Spleen (tissue), 13 donors: Measurements from ENCODE around the gene PIMREG. TPM values are rescaled to one million over a fixed set of nuclear protein-coding genes. Genes with fewer than 3 reads are reported as not detected.

Experiments
- DNase-seq: peaks from one replicate; pipeline ENCODE4 v3.0.0-alpha.2; 2020
- H3K27ac ChIP-seq, 8 donors: fragments of 200-600 bp; sonication (generic) in 7 of 8; 1 replicate in 4 of 8; 2 replicates in 4 of 8; pipeline versions ENCODE4 v1.5.0 to v1.8.0; 2016 to 2021; ENCODE audit warnings: inconsistent platforms in 4 of 8, mild to moderate bottlenecking in 4 of 8, moderate library complexity in 1 of 8
- H3K27me3 ChIP-seq, 7 donors: fragments of 200-600 bp; sonication (generic) in 6 of 7; replicated peaks in 1 of 7; 1 replicate in 4 of 7; 2 replicates in 3 of 7; pipeline versions ENCODE4 v1.5.0 to v1.8.0; 2016 to 2021; ENCODE audit warnings: inconsistent platforms in 3 of 7, mild to moderate bottlenecking in 1 of 7
- H3K36me3 ChIP-seq, 6 donors: fragments of 200-600 bp; sonication (generic) in 5 of 6; 1 replicate in 4 of 6; 2 replicates in 2 of 6; pipeline versions ENCODE4 v1.5.0 to v1.8.0; 2016 to 2021; ENCODE audit warnings: inconsistent platforms in 2 of 6
- H3K4me1 ChIP-seq, 6 donors: fragments of 200-600 bp; sonication (generic) in 5 of 6; 1 replicate in 3 of 6; 2 replicates in 3 of 6; pipeline versions ENCODE4 v1.5.0 to v1.8.0; 2016 to 2021; ENCODE audit warnings: inconsistent platforms in 3 of 6
- H3K4me3 ChIP-seq, 8 donors: fragments of 200-600 bp; sonication (generic) in 7 of 8; 1 replicate in 4 of 8; 2 replicates in 4 of 8; pipeline versions ENCODE4 v1.5.0 to v1.8.0; 2016 to 2021; ENCODE audit warnings: inconsistent platforms in 4 of 8, mild to moderate bottlenecking in 4 of 8, moderate library complexity in 2 of 8
- H3K9me3 ChIP-seq, 8 donors: fragments of 200-600 bp; sonication (generic) in 7 of 8; 1 replicate in 4 of 8; 2 replicates in 4 of 8; pipeline versions ENCODE4 v1.5.0 to v1.8.0; 2016 to 2021; ENCODE audit warnings: inconsistent platforms in 4 of 8
- POLR2A ChIP-seq, 3 donors: fragments of 450-650 bp; IDR thresholded peaks; one replicate each; pipeline ENCODE4 v1.5.1; 2017; ENCODE audit warnings: antibody characterized with exemption in 3 of 3, mild to moderate bottlenecking in 1 of 3
- POLR2AphosphoS5 ChIP-seq, 3 donors: sonication (generic); formaldehyde crosslinking; IDR thresholded peaks; one replicate each; pipeline ENCODE4 v1.5.1; 2017; ENCODE audit warnings: antibody characterized with exemption in 3 of 3
- WGBS, 5 donors: extraction: QIAGEN DNeasy Blood & Tissue Kit in 3 of 5; methylation state at CpG; one replicate each; pipeline versions ENCODE4 v1.1.5 to v1.1.7; 2013 to 2018; 5-methylcytosine and 5-hydroxymethylcytosine counted together
- intact Hi-C: fragments of 100-400 bp; cut with DNase I; formaldehyde crosslinking; loops from one replicate; pipeline ENCODE4 v1.15.0; 2023; ENCODE audit warnings: low total_unique reads
- long read RNA-seq, 2 donors: transcript quantifications; one replicate each; lab custom pipeline, GENCODE V29; 2026
- polyA plus RNA-seq, 3 donors: library from polyadenylated mRNA; stranded (reverse); fragments of 200-250 nt; gene quantifications; one replicate each; pipeline ENCODE4 v1.2.1, GENCODE V29; 2013
- total RNA-seq, 7 donors: library from RNA; depleted of rRNA in 3 of 7; stranded (reverse); fragments of >200 nt in 3 of 7; fragmentation: NEBNext Ultra II Directional in 4 of 7; extraction: Animal tissue kit (Norgen Biotek cat#: 25700) in 4 of 7; gene quantifications; one replicate each; pipeline versions ENCODE4 v1.1.0 to v1.2.1, GENCODE V29; 2016 to 2021
- TF ChIP-seq, protein P1 (sequence below), 11 experiments: fragments of 200-600 bp in 7 of 11; fragments of 450-650 bp in 4 of 11; sonication (generic) in 4 of 11; IDR thresholded peaks in 8 of 11; conservative IDR thresholded peaks in 3 of 11; 1 replicate in 7 of 11; 2 replicates in 4 of 11; pipeline versions ENCODE4 v1.4.0 to v1.8.0; 2016 to 2021; ENCODE audit warnings: antibody characterized with exemption in 11 of 11, inconsistent platforms in 4 of 11, mild to moderate bottlenecking in 1 of 11
- donor health status: healthy with polysubstance abuse.
- donor health status: DM: no; HTN: no; CAD: no; lungs with moderate emphysema.
- donor health status: DM: no; HTN: no; CAD: no.
- donor health status: Bipolar disorder and iron deficiency.
- donor health status: healthy.
- donor health status: DM: no; HTN: no; CAD: no.
- donor health status: DM: yes; HTN: yes; CAD: no.

The PIMREG gene, protein sequence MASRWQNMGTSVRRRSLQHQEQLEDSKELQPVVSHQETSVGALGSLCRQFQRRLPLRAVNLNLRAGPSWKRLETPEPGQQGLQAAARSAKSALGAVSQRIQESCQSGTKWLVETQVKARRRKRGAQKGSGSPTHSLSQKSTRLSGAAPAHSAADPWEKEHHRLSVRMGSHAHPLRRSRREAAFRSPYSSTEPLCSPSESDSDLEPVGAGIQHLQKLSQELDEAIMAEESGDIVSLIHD
- total RNA-seq: 10 to 100 TPM in 1 of 7 donors, 1 to 10 TPM in 6; 1.8 to 11.6 (median 3.9) TPM
- polyA plus RNA-seq: 1 to 10 TPM; 1.3 to 4.0 (median 1.6) TPM
- long read RNA-seq, donor 1, transcript PIMREG-205 (6 exons, 1,948 nt): major isoform, 10 of 11 reads
- long read RNA-seq, donor 1, partial matches to known transcripts: 0 of 11 reads
- long read RNA-seq, donor 1, other reads (novel, unspliced or antisense): 0 of 11 reads
- long read RNA-seq, donor 2, transcript PIMREG-205 (6 exons, 1,948 nt): major isoform, 5 of 5 reads
- long read RNA-seq, donor 2, partial matches to known transcripts: 0 of 5 reads
- long read RNA-seq, donor 2, other reads (novel, unspliced or antisense): 0 of 5 reads

DNA sequence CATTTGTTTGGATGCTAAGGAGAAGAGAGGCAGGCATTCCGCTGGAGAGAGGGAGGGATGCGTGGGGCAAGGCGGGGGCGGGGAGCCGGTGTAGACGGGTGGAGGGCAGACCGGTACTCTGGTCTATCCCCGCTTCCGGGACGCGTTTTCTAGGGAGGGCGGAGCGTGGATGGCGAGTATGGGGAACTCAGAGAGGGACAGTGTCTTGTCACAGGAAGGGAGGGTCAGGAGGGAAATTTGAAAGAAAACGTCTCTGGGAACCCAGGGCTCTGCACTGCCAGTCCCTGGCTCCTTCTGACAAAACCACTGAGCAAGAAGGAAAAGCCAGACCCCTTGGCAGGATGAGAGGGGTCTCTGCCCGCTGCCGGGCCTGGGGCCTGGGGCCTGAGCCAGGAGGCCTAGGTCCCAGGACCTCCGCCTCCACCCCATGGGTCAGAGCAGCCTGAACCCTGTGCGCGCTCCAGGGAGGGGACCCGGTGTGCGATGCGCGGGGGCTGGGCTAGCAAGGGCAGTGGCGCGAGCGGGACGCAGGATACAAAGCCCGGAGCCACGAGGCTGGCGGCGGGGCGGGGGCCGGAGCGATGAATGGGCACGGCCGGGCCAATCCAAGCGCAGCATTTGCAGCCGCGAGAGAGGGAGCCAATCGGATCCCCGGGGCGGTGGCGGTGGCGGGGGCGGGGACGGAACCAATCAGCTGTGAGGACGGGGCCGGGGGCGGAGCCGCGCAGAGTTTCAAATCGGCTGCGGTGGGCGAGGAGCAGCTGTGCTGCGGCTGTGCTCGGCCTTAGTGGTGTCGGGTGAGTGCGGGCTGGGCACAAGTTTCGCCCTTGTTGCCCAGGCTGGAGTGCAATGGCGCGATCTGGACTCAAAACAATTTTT is at the start of gene PIMREG:
TSS of gene PIMREG (plus strand) at position 764 of the 879 bp plus-strand sequence. CDS start 656 bp downstream, outside the sequence.
- Histone ChIP-seq H3K4me1 (peaks cover 0 to 49% (median 29%) of the 10 kb centered on the region in 6 donors), H3K4me3 (peak within 1 kb of the TSS; percentile 44 to 76 (median 70)), H3K36me3 (peaks cover 0 to 18% (median 0%) of the 10 kb centered on the region in 6 donors), H3K27ac (peak within 1 kb of the TSS; percentile 35 to 82 (median 71)), H3K9me3 (no peaks in the 10 kb centered on the region), H3K27me3 (no peaks in the 10 kb centered on the region)
- intact Hi-C loops: no loop called here
- WGBS, 5 donors: 0 to 2% (median 1%) methylated on average over 28 to 62 of the region's 62 CpGs
- DNase-seq: peak; percentile 96
- peak; percentile 54 to 88 (median 79) for TF ChIP-seq POLR2AphosphoS5 (IDR thresholded peaks at IDR 0.05)
- TF ChIP-seq, protein P1, sequence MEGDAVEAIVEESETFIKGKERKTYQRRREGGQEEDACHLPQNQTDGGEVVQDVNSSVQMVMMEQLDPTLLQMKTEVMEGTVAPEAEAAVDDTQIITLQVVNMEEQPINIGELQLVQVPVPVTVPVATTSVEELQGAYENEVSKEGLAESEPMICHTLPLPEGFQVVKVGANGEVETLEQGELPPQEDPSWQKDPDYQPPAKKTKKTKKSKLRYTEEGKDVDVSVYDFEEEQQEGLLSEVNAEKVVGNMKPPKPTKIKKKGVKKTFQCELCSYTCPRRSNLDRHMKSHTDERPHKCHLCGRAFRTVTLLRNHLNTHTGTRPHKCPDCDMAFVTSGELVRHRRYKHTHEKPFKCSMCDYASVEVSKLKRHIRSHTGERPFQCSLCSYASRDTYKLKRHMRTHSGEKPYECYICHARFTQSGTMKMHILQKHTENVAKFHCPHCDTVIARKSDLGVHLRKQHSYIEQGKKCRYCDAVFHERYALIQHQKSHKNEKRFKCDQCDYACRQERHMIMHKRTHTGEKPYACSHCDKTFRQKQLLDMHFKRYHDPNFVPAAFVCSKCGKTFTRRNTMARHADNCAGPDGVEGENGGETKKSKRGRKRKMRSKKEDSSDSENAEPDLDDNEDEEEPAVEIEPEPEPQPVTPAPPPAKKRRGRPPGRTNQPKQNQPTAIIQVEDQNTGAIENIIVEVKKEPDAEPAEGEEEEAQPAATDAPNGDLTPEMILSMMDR (IDR thresholded peaks at IDR 0.05 in 8 of 11, conservative IDR thresholded peaks at IDR 0.05 in 3 of 11): peak in 1 of 11 experiments; percentile 19
- no peak for TF ChIP-seq POLR2A (IDR thresholded peaks at IDR 0.05)

DNA sequence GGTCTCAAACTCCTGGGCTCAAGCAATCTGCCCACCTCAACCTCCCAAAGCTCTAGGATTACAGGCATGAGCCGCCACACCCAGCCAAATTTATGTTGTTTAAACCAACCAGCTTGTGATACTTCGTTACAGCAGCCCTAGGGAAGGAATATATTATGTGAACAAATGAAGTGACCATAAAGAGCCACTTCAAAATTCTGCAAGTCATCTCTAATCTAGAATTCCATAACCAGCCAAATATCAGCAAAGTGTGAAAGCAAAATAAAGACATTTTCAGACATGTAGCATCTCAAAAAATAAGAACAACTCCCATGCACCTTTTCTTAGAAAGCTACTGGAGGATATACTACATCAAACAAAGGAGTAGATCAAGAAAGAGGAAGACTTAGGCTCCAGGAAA is 45.3 kb upstream of the PIMREG start:
- WGBS, 5 donors: 33 to 82% (median 72%) methylated on average over 2 of the region's 2 CpGs
- Histone ChIP-seq H3K4me3 (no peak overlapping the region), H3K36me3 (no peaks in the 10 kb centered on the region), H3K4me1 (no peaks in the 10 kb centered on the region), H3K27me3 (peaks cover 0 to 40% (median 5%) of the 10 kb centered on the region in 7 donors), H3K9me3 (peaks cover 0 to 17% (median 10%) of the 10 kb centered on the region in 8 donors), H3K27ac (no peak overlapping the region)
- intact Hi-C loops: no loop called here
- no peak for TF ChIP-seq POLR2AphosphoS5 (IDR thresholded peaks at IDR 0.05)
- TF ChIP-seq, protein P1 (IDR thresholded peaks at IDR 0.05 in 8 of 11, conservative IDR thresholded peaks at IDR 0.05 in 3 of 11): no peak
- no peak for TF ChIP-seq POLR2A (IDR thresholded peaks at IDR 0.05)
- no peak for DNase-seq

DNA sequence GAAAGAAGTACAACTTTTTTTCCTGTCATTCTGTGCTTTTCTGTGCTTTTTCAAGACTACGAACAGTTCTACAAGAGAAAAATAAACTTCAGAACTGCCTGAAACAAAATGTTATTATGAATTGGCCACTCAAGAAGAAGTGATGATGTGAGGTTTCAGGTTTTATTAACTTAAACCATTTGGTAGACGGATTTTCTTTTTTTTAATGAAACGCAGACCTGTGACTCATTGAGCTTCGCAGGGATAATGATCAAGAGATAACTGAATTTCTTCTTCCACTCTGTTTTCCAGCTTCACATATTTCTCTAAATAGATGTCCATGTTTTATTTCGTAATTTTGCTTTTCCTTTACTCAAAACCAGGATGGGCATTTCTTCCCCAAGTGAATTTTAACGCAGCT is 42.0 kb upstream of the PIMREG start:
- TF ChIP-seq POLR2A (IDR thresholded peaks at IDR 0.05): no peak
- TF ChIP-seq POLR2AphosphoS5 (IDR thresholded peaks at IDR 0.05): no peak
- TF ChIP-seq, protein P1 (IDR thresholded peaks at IDR 0.05 in 8 of 11, conservative IDR thresholded peaks at IDR 0.05 in 3 of 11): no peak
- WGBS, 5 donors: 78 to 89% (median 87%) methylated on average over 6 of the region's 6 CpGs
- Histone ChIP-seq H3K4me1 (no peaks in the 10 kb centered on the region), H3K36me3 (no peaks in the 10 kb centered on the region), H3K9me3 (peaks cover 0 to 17% (median 10%) of the 10 kb centered on the region in 8 donors), H3K27me3 (peaks cover 0 to 36% (median 0%) of the 10 kb centered on the region in 7 donors), H3K27ac (no peak overlapping the region), H3K4me3 (no peak overlapping the region)
- DNase-seq: no peak
- intact Hi-C loops: no loop called here
